Measurements from ENCODE around the gene FAM131C. TPM values are rescaled to one million over a fixed set of nuclear protein-coding genes. Genes with fewer than 3 reads are reported as not detected.
"Not testable (repeated sequence)": the region's sequence is repeated elsewhere in the genome, so short reads cannot be mapped to it uniquely, and the experiment has no call there.

The FAM131C gene
- total RNA-seq, 1 donor from 2014 or later, result not detected

- ATAC-seq, result no peak
- no peak for DNase-seq (ENCODE audit: low spot score)
Measured at GRCh38 chr1:16042096-16042495, 31.4 kb downstream of the FAM131C start.

DNA sequence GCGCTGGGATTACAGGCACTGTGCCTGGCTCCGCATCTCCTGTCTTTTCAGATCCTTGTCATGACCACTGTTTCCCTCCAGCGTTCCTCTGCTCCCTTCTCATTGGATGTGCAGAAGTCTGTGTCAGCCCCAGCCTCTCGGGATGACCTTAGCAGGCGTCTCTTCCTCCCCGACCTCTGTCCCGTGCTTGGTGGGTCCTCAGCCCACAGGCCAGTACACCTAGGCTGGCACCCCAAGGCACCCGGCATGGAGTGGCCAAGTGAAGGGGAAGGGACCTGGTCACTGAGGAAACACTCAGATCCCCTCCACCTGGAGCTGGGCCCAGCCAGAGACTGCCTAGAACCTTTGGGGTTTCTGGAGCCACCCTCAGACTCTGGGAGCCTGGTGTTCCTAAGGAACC lies 32.3 kb downstream of the FAM131C start:
- ATAC-seq (no peak), DNase-seq (ENCODE audit: low spot score) (no peak)

DNA sequence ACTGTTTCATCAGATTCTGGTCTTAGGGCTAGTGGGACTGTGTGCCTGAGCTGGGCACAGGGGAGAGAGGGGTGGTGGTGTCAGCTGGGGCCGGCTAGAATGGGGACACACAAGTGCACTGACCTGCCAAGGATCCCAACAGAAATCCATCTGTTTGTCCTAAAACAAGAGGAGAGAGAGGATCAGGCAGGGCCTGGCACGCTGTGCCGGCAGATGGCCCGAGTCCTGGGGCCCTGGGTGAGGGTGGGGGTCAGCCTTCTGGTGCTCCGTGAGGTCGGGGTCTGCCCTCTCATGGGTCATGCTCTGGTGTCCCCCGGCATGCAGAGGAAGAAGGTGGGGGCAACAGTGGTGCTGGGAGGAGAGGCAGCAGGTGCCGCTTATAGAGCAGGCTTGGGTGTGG lies 33.6 kb downstream of the FAM131C start:
- DNase-seq (ENCODE audit: low spot score); ATAC-seq: not testable (repeated sequence)

GRCh38 chr1:16038620-16038912 lies 34.9 kb downstream of the FAM131C start:
- ATAC-seq (no peak), DNase-seq (ENCODE audit: low spot score) (no peak)

DNA sequence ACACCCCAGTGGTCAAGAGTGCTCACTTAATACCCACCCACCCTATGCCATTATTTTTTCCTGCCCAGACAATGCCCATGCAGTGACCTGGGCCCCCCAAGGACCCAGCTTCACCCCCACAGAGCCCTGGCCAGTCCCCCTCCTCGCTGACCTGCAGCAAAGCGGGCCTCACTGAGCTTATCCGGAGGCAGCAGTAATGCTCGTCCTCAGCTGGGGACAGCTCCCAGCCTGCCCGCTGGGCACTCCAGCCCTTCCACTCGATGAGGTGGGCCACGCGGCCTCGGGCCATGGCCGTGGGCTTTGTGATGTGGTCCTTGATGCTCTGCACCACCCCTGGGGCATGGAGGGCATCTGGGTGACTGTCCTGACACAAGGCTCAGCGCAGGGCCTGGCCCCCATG lies 37.0 kb downstream of the FAM131C start:
- ATAC-seq; DNase-seq (ENCODE audit: low spot score): not testable (repeated sequence)

DNA sequence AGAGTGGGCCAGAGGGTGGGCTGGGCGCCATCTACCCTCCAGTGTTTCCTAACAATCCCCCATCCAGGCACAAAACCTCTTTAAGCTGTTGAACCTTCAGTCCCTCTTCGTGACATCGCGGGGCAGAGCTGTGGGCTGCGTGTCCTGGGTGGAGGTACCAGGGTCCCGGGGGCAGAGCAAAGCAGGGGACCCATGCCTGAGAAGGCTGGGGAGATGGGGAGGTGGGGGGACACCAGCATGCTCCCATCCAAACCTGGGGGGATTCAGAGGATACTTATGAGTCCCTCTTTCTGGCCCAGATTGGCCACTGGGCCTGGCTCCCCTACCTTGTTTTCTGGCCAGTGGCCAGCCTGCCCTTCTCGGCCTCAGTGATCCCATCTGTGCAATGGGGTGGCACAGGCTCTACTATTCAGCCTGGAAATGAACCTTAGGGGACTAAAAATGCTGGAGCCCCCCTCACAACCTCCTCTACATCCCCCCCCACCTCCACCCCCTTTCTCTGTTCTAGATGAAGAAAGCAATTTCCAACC lies 40.3 kb downstream of the FAM131C start:
- not testable (repeated sequence) for DNase-seq (ENCODE audit: low spot score); ATAC-seq

- ATAC-seq (peak; percentile 95), DNase-seq (ENCODE audit: low spot score) (peak; percentile 81)
Measured at GRCh38 chr1:16032388-16033102, 40.9 kb downstream of the FAM131C start.

- no peak for DNase-seq (ENCODE audit: low spot score)
Measured at GRCh38 chr1:16031551-16031950, 41.9 kb downstream of the FAM131C start.

GRCh38 chr1:16029288-16029687 lies 44.2 kb downstream of the FAM131C start:
- no peak for DNase-seq (ENCODE audit: low spot score)
- no peak for ATAC-seq

More at GRCh38 chr1:16031551-16031950, 41.9 kb downstream of the FAM131C start:
- ATAC-seq, result no peak

- not testable (repeated sequence) for ATAC-seq; DNase-seq (ENCODE audit: low spot score)
Measured at GRCh38 chr1:16029003-16029268, 44.5 kb downstream of the FAM131C start.

GRCh38 chr1:16028237-16029002 lies 45.0 kb downstream of the FAM131C start:
- no peak for DNase-seq (ENCODE audit: low spot score)
- ATAC-seq, result no peak

- DNase-seq (ENCODE audit: low spot score) (no peak), ATAC-seq (no peak)
Measured at GRCh38 chr1:16026723-16027484, 46.5 kb downstream of the FAM131C start.

DNA sequence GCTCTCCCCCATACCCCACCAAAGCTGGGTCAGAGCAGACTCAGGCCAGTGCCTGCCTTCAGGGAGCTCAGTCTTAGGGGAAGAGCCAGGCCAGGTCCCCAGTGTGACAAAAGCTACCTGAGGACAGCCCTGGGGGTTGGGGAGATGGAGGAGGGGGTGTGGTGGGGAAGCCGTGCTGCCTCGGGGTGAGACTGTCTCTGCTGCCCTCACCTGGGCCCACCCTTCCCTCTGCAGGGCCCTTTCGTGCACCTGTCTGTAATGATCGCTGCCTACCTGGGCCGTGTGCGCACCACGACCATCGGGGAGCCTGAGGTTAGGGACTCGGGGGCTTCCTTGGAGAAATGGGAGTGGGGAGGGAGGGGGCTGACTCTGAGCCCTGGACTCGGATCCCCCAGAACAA lies 47.1 kb downstream of the FAM131C start:
- not testable (repeated sequence) for ATAC-seq; DNase-seq (ENCODE audit: low spot score)

GRCh38 chr1:16023050-16023653 lies 50.3 kb downstream of the FAM131C start:
- peak; percentile 81 for DNase-seq (ENCODE audit: low spot score)
- ATAC-seq, result peak; percentile 88

GRCh38 chr1:16022393-16022792 lies 51.1 kb downstream of the FAM131C start:
- DNase-seq (ENCODE audit: low spot score) (no peak), ATAC-seq (no peak)

DNA sequence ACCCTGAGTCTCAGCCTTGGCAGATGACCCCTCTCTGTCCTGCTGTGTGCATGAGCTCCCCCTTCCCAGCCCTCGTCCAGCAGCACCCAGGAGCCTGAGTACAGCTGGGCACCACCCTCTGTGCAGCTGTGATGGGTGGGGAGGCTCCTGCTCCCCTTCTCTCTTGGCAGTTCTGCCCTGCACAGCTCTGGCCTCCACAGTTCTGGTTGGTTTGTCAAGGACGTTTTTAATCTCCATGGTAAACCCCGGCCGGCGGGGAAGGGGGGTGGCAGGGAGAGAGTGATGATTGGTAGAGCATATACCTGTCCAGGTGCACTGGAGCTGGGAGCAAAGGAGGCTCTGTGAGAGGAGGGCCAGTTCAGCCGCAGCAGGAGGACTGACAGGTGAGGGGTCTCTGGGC lies 51.8 kb downstream of the FAM131C start, which contains the start of gene CLCNKA:
Gene CLCNKA, plus strand, starts transcription at position 356 of the 400 bp plus-strand sequence. CDS start 584 bp downstream, outside the sequence.
- no peak for DNase-seq (ENCODE audit: low spot score)

DNA sequence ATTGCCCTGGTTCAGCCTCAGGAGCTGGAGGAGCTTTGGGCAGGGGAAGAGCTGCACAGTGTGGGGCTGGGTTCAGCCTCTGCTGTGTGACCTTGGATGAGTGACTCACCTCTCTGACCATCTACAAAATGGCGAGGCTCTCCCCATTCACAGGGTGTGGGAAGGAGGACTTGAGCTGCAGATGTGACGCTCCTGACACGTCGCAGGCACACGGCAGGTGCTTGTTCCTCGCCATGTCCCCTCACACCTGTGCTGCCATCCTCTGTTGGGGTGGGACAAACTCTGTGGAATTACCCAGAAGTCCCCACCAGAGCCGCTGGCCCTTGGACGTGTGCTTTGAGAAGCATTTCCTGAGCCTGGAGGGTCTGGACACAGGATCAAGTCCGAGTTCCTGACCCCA lies 52.6 kb downstream of the FAM131C start:
- ATAC-seq; DNase-seq (ENCODE audit: low spot score): not testable (repeated sequence)

More for the DNA sequence above, 51.8 kb downstream of the FAM131C start, which contains the start of gene CLCNKA:
- no peak for ATAC-seq

DNA sequence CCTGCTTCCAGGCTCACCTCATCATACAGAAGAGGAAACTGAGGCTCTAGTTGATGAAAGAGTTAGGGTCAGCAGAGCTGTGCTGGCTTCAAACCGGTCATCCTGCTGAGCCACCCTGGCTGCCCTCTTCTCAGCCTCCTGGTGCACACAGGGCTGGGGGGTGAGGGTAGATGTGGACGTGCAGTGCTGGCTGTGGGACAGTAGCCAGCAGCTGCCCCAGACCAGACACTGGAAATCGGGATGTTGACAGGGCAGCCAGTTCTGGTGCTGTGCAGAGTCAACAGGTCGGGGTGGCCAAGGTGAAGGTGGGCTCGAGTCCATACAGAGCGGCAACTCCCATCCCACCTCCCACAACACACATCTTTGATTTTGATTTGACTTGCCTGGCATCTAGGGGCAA lies 53.1 kb downstream of the FAM131C start:
- DNase-seq (ENCODE audit: low spot score) (no peak), ATAC-seq (no peak)

- no peak for ATAC-seq
- no peak for DNase-seq (ENCODE audit: low spot score)
Measured at GRCh38 chr1:16019644-16020277, 53.7 kb downstream of the FAM131C start.

All from left lobe of liver (tissue), 2 donors.